ENCODE results near the gene TSHZ3.

DNA sequence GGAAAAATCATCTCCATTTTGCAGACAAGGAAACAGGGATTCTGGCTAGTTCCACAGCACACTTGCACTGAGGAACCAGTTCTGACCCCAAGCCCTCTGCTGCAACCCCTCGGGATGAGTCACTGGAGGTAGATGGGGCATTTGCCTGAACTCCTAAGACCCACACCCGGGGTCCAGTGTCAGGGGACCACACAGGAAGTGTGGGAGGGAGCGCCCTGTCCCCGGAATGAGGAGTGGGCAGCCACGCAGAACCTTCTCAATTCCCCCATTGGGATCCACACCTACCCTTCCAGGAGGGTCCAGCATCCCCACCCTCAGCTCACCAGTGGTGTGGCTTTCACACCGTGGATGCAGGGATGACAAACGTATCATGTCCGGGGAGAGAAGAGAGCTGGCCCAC lies 62.7 kb downstream of the TSHZ3 start:
- TF ChIP-seq, protein P1, sequence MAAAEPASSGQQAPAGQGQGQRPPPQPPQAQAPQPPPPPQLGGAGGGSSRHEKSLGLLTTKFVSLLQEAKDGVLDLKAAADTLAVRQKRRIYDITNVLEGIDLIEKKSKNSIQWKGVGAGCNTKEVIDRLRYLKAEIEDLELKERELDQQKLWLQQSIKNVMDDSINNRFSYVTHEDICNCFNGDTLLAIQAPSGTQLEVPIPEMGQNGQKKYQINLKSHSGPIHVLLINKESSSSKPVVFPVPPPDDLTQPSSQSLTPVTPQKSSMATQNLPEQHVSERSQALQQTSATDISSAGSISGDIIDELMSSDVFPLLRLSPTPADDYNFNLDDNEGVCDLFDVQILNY (CRISPR knock-in tag; conservative IDR thresholded peaks at IDR 0.05), result no peak
- TF ChIP-seq, protein P2, sequence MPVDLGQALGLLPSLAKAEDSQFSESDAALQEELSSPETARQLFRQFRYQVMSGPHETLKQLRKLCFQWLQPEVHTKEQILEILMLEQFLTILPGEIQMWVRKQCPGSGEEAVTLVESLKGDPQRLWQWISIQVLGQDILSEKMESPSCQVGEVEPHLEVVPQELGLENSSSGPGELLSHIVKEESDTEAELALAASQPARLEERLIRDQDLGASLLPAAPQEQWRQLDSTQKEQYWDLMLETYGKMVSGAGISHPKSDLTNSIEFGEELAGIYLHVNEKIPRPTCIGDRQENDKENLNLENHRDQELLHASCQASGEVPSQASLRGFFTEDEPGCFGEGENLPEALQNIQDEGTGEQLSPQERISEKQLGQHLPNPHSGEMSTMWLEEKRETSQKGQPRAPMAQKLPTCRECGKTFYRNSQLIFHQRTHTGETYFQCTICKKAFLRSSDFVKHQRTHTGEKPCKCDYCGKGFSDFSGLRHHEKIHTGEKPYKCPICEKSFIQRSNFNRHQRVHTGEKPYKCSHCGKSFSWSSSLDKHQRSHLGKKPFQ (CRISPR knock-in tag; IDR thresholded peaks at IDR 0.05; ENCODE audit: insufficient replicate concordance), result no peak
- no peak for TF ChIP-seq ZNF335 (CRISPR knock-in tag; IDR thresholded peaks at IDR 0.05)
- TF ChIP-seq ZSCAN20 (CRISPR knock-in tag; IDR thresholded peaks at IDR 0.05; ENCODE audit: borderline replicate concordance), result no peak
- TF ChIP-seq ZNF720 (CRISPR knock-in tag; IDR thresholded peaks at IDR 0.05), result no peak
- no peak for TF ChIP-seq EP300 (IDR thresholded peaks at IDR 0.05; ENCODE audit: low read depth in 2 of 2, low read length in 2 of 2)
- TF ChIP-seq EP300 (CRISPR knock-in tag; IDR thresholded peaks at IDR 0.05; ENCODE audit: borderline replicate concordance), result no peak
- TF ChIP-seq, protein P3, sequence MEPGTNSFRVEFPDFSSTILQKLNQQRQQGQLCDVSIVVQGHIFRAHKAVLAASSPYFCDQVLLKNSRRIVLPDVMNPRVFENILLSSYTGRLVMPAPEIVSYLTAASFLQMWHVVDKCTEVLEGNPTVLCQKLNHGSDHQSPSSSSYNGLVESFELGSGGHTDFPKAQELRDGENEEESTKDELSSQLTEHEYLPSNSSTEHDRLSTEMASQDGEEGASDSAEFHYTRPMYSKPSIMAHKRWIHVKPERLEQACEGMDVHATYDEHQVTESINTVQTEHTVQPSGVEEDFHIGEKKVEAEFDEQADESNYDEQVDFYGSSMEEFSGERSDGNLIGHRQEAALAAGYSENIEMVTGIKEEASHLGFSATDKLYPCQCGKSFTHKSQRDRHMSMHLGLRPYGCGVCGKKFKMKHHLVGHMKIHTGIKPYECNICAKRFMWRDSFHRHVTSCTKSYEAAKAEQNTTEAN (CRISPR knock-in tag; conservative IDR thresholded peaks at IDR 0.05), result no peak
- TF ChIP-seq, protein P4, sequence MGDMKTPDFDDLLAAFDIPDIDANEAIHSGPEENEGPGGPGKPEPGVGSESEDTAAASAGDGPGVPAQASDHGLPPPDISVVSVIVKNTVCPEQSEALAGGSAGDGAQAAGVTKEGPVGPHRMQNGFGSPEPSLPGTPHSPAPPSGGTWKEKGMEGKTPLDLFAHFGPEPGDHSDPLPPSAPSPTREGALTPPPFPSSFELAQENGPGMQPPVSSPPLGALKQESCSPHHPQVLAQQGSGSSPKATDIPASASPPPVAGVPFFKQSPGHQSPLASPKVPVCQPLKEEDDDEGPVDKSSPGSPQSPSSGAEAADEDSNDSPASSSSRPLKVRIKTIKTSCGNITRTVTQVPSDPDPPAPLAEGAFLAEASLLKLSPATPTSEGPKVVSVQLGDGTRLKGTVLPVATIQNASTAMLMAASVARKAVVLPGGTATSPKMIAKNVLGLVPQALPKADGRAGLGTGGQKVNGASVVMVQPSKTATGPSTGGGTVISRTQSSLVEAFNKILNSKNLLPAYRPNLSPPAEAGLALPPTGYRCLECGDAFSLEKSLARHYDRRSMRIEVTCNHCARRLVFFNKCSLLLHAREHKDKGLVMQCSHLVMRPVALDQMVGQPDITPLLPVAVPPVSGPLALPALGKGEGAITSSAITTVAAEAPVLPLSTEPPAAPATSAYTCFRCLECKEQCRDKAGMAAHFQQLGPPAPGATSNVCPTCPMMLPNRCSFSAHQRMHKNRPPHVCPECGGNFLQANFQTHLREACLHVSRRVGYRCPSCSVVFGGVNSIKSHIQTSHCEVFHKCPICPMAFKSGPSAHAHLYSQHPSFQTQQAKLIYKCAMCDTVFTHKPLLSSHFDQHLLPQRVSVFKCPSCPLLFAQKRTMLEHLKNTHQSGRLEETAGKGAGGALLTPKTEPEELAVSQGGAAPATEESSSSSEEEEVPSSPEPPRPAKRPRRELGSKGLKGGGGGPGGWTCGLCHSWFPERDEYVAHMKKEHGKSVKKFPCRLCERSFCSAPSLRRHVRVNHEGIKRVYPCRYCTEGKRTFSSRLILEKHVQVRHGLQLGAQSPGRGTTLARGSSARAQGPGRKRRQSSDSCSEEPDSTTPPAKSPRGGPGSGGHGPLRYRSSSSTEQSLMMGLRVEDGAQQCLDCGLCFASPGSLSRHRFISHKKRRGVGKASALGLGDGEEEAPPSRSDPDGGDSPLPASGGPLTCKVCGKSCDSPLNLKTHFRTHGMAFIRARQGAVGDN (CRISPR knock-in tag; IDR thresholded peaks at IDR 0.05), result no peak
- TF ChIP-seq, protein P5, sequence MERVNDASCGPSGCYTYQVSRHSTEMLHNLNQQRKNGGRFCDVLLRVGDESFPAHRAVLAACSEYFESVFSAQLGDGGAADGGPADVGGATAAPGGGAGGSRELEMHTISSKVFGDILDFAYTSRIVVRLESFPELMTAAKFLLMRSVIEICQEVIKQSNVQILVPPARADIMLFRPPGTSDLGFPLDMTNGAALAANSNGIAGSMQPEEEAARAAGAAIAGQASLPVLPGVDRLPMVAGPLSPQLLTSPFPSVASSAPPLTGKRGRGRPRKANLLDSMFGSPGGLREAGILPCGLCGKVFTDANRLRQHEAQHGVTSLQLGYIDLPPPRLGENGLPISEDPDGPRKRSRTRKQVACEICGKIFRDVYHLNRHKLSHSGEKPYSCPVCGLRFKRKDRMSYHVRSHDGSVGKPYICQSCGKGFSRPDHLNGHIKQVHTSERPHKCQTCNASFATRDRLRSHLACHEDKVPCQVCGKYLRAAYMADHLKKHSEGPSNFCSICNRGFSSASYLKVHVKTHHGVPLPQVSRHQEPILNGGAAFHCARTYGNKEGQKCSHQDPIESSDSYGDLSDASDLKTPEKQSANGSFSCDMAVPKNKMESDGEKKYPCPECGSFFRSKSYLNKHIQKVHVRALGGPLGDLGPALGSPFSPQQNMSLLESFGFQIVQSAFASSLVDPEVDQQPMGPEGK (CRISPR knock-in tag; IDR thresholded peaks at IDR 0.05), result no peak

Data from HepG2 (cell line).